HepG2 (cell line): Measurements from ENCODE around the gene ATP7B. TPM values are rescaled to one million over a fixed set of nuclear protein-coding genes. Genes with fewer than 3 reads are reported as not detected.

Source experiments
- DDIT3 ChIP-seq: sonication (generic); formaldehyde crosslinking; IDR thresholded peaks from 2 replicates; pipeline ENCODE4 v1.4.0; 2020; ENCODE audit warnings: mild to moderate bottlenecking, missing genetic modification reagents
- MXD3 ChIP-seq: IDR thresholded peaks from 2 replicates; pipeline ENCODE4 v1.6.1; 2016; ENCODE audit warnings: mild to moderate bottlenecking, missing biosample characterization, missing genetic modification reagents
- NAIF1 ChIP-seq: sonication (generic); formaldehyde crosslinking; IDR thresholded peaks from 2 replicates; pipeline ENCODE4 v1.5.0; 2020; ENCODE audit warnings: mild to moderate bottlenecking, missing genetic modification reagents, borderline replicate concordance
- NR2C2 ChIP-seq: sonication (generic); formaldehyde crosslinking; IDR thresholded peaks from 2 replicates; pipeline ENCODE4 v1.4.0; 2020; ENCODE audit warnings: missing genetic modification reagents, mild to moderate bottlenecking, moderate library complexity, borderline replicate concordance
- RBM22 ChIP-seq: fragments of 200-400 bp; formaldehyde crosslinking; optimal IDR thresholded peaks from 2 replicates; pipeline ENCODE3; 2017; ENCODE audit warnings: mild to moderate bottlenecking, low read length, moderate library complexity
- SIX4 ChIP-seq: sonication (generic); formaldehyde crosslinking; IDR thresholded peaks from 2 replicates; pipeline ENCODE4 v1.4.0; 2020; ENCODE audit warnings: missing genetic modification reagents
- SMAD1 ChIP-seq: sonication (generic); formaldehyde crosslinking; IDR thresholded peaks from 2 replicates; pipeline ENCODE4 v1.4.0; 2020; ENCODE audit warnings: missing genetic modification reagents, low read depth, mild to moderate bottlenecking, borderline replicate concordance
- TOE1 ChIP-seq: sonication (generic); formaldehyde crosslinking; IDR thresholded peaks from 2 replicates; pipeline ENCODE4 v1.4.0; 2020; ENCODE audit warnings: mild to moderate bottlenecking, missing genetic modification reagents
- ZBTB10 ChIP-seq: sonication (generic); formaldehyde crosslinking; IDR thresholded peaks from 2 replicates; pipeline ENCODE4 v1.4.0; 2020; ENCODE audit warnings: missing genetic modification reagents, borderline replicate concordance
- ZBTB46 ChIP-seq: sonication (generic); formaldehyde crosslinking; IDR thresholded peaks from 2 replicates; pipeline ENCODE4 v1.4.0; 2020; ENCODE audit warnings: mild to moderate bottlenecking, missing genetic modification reagents, borderline replicate concordance
- ZKSCAN5 ChIP-seq: sonication (generic); formaldehyde crosslinking; IDR thresholded peaks from 2 replicates; pipeline ENCODE4 v1.5.1; 2020; ENCODE audit warnings: mild to moderate bottlenecking, missing genetic modification reagents
- ZNF232 ChIP-seq: sonication (generic); formaldehyde crosslinking; IDR thresholded peaks from 2 replicates; pipeline ENCODE4 v1.4.0; 2020; ENCODE audit warnings: missing genetic modification reagents, borderline replicate concordance
- polyA plus RNA-seq, 8 experiments: library from polyadenylated mRNA; depleted of rRNA in 3 of 8; stranded (reverse) in 7 of 8; unstranded in 1 of 8; fragments of >200 nt; fragmentation: Illumina TruSeq in 4 of 8; extraction: Trizol in 4 of 8; gene quantifications; 2 replicates each; pipeline versions ENCODE4 v1.2.1 to v1.2.3, GENCODE V29; 2011 to 2016; ENCODE audit warnings: low read depth in 4 of 8, missing spikeins in 1 of 8, mixed read lengths in 1 of 8; ENCODE audit not compliant: insufficient read depth in 1 of 8
- total RNA-seq, 5 experiments: library from RNA; depleted of rRNA; stranded (reverse); fragments of >200 nt; fragmentation: Illumina TruSeq; extraction: Trizol; gene quantifications; 2 replicates each; pipeline ENCODE4 v1.2.3, GENCODE V29; 2016; ENCODE audit warnings: low read depth in 1 of 5
- TF ChIP-seq, protein P1 (sequence below): sonication (generic); formaldehyde crosslinking; IDR thresholded peaks from 2 replicates; pipeline ENCODE4 v1.4.0; 2020; ENCODE audit warnings: missing genetic modification reagents
- TF ChIP-seq, protein P2 (sequence below): sonication (generic); formaldehyde crosslinking; IDR thresholded peaks from 2 replicates; pipeline ENCODE4 v1.5.0; 2020; ENCODE audit warnings: mild to moderate bottlenecking, missing genetic modification reagents
- TF ChIP-seq, protein P3 (sequence below): sonication (generic); formaldehyde crosslinking; IDR thresholded peaks from 2 replicates; pipeline ENCODE4 v1.5.1; 2020; ENCODE audit warnings: missing genetic modification reagents, mild to moderate bottlenecking, borderline replicate concordance

The ATP7B gene
- total and polyA plus RNA-seq, 2 of the 13 experiments (the other 11 are each of a cell fraction or from before 2014, with no cell fraction given), result 31.8 to 57.4 TPM

GRCh38 chr13:52011632-52012511 lies 622 bp upstream of the ATP7B start, which contains the start of gene ALG11 (continued):
- no peak for TF ChIP-seq RBM22
- TF ChIP-seq TOE1 (CRISPR knock-in tag), result no peak; the same call in 1 of the 2 replicates
- TF ChIP-seq, protein P1, sequence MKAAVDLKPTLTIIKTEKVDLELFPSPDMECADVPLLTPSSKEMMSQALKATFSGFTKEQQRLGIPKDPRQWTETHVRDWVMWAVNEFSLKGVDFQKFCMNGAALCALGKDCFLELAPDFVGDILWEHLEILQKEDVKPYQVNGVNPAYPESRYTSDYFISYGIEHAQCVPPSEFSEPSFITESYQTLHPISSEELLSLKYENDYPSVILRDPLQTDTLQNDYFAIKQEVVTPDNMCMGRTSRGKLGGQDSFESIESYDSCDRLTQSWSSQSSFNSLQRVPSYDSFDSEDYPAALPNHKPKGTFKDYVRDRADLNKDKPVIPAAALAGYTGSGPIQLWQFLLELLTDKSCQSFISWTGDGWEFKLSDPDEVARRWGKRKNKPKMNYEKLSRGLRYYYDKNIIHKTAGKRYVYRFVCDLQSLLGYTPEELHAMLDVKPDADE (CRISPR knock-in tag), result no peak
- peak; percentile 51; the same call in 1 of the 2 replicates for TF ChIP-seq SMAD1
- peak; percentile 78 for TF ChIP-seq NAIF1 (CRISPR knock-in tag)
- TF ChIP-seq NR2C2 (CRISPR knock-in tag), result peak; percentile 98
- peak; percentile 82; the same call in 1 of the 2 replicates for TF ChIP-seq MXD3 (CRISPR knock-in tag)
- TF ChIP-seq SIX4 (CRISPR knock-in tag), result no peak; the same call in 1 of the 2 replicates
- TF ChIP-seq ZBTB10, result 0 out of 2 replicates have a peak, but pooled peaks have one; percentile 32
- TF ChIP-seq ZBTB46 (CRISPR knock-in tag), result no peak
- TF ChIP-seq, protein P2, sequence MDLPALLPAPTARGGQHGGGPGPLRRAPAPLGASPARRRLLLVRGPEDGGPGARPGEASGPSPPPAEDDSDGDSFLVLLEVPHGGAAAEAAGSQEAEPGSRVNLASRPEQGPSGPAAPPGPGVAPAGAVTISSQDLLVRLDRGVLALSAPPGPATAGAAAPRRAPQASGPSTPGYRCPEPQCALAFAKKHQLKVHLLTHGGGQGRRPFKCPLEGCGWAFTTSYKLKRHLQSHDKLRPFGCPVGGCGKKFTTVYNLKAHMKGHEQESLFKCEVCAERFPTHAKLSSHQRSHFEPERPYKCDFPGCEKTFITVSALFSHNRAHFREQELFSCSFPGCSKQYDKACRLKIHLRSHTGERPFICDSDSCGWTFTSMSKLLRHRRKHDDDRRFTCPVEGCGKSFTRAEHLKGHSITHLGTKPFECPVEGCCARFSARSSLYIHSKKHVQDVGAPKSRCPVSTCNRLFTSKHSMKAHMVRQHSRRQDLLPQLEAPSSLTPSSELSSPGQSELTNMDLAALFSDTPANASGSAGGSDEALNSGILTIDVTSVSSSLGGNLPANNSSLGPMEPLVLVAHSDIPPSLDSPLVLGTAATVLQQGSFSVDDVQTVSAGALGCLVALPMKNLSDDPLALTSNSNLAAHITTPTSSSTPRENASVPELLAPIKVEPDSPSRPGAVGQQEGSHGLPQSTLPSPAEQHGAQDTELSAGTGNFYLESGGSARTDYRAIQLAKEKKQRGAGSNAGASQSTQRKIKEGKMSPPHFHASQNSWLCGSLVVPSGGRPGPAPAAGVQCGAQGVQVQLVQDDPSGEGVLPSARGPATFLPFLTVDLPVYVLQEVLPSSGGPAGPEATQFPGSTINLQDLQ (CRISPR knock-in tag), result no peak
- TF ChIP-seq, protein P3, sequence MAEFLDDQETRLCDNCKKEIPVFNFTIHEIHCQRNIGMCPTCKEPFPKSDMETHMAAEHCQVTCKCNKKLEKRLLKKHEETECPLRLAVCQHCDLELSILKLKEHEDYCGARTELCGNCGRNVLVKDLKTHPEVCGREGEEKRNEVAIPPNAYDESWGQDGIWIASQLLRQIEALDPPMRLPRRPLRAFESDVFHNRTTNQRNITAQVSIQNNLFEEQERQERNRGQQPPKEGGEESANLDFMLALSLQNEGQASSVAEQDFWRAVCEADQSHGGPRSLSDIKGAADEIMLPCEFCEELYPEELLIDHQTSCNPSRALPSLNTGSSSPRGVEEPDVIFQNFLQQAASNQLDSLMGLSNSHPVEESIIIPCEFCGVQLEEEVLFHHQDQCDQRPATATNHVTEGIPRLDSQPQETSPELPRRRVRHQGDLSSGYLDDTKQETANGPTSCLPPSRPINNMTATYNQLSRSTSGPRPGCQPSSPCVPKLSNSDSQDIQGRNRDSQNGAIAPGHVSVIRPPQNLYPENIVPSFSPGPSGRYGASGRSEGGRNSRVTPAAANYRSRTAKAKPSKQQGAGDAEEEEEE (CRISPR knock-in tag), result 0 out of 2 replicates have a peak, but pooled peaks have one; percentile 6
- no peak for TF ChIP-seq DDIT3 (CRISPR knock-in tag)
- TF ChIP-seq ZKSCAN5 (CRISPR knock-in tag), result no peak
- no peak; the same call in 1 of the 2 replicates for TF ChIP-seq ZNF232 (CRISPR knock-in tag)
